Germinal center (tissue), 1 donor: Measurements from ENCODE around the gene FAM20C.

Source experiments
- DNase-seq: peaks from one replicate; pipeline ENCODE4 v3.0.0; 2012; ENCODE audit warnings: mixed read lengths, low spot score

The FAM20C gene

DNA sequence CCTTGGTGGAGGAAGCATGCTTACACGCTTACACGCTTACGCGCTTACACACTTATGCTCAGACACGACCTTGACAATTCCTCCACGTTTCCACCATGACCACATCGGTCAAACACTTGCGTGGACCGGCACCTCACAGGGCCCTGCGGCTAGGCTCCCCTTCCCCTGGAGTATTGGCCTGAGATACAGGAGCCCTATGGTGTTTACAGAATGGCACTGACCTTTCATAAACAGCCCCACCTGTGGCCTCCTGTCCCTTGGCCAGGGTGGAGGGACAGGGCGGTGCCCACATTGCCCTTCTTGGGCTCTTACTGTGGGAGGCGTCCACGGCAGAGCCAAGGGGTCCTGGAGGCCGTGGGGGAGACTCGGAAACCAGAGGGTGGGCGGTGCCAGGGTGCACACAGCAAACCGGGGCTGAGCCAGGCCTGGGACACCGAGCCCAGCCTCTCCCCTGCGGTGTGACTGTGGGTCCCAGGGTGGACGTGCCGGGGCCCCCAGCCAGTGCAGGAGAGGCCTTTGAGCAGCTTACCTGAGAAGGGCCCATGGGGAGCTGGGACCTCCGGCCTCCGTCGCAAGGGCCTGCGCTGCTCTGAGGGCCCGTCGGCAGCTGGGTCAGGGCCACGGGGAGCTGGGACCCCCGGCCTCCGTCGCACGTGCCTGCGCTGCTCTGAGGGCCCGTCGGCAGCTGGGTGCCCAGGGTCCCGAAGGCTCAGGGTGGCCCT, 53.4 kb downstream of the FAM20C start:
- DNase-seq: no peak

DNA sequence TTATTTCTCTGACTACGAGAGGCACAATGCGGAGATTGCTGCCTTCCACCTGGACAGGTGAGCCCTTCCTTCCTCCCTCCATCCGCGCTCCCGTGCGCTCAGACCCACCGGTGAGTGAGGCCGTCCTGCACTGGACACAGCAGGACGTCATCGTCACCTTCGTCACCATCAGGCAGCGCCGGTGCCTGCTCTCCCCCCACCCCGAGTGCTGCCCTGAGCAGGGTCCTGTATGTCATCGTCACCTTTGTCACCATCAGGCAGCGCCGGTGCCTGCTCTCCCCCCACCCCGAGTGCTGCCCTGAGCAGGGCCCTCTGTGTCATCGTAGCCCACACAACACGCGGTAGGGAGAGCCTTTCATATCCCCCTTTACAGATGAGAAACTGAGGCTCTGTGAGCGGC, 54.1 kb downstream of the FAM20C start:
- DNase-seq: no peak

DNA sequence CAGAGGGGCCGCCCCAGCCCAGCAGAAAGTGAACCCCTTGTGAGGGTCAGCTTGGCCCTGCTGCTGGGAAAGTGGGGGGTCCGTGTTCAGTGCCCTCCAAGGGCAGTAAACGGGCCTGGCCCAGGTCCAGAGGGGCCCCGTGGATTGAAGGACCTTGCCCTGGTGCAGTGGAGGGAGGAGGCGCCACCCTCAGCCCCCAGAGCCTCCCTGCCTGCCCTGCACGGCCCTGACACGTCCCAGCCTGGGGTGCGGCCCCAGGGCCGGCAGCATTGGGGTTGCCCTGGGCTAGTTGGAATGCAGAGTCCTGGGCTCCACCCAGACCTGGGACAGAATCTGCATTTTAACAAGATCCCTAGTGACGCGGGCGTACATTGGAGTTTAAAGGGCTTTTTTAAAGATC, 54.8 kb downstream of the FAM20C start:
- DNase-seq: no peak

DNA sequence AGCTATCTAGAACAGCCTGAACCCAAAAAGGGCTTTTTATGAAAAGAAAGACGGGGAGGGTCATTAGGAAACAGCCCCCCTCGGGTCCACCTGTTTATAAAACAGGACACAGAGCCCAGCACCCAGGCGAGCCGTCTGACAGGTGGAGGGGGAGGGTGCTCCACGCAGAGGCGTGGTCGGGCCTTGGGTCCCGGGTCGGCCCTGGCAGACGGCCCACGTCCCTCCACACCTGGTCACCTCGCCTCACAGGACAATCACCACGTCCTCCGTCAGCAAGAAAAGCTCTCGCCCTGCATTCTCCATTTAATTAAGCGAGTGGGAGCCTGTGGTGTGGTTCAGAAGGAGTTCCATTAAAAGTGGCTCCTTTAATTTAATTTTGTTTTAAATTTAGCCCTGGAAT, 55.3 kb downstream of the FAM20C start:
- DNase-seq: no peak

- no peak for DNase-seq
Measured at GRCh38 chr7:248732-249435, 56.5 kb downstream of the FAM20C start.

- no peak for DNase-seq
Measured at GRCh38 chr7:249989-250388, 57.6 kb downstream of the FAM20C start.

- no peak for DNase-seq
Measured at GRCh38 chr7:250523-250922, 58.2 kb downstream of the FAM20C start.

GRCh38 chr7:251005-251404, 58.6 kb downstream of the FAM20C start:
- DNase-seq: no peak

- no peak for DNase-seq
Measured at GRCh38 chr7:251446-252175, 59.2 kb downstream of the FAM20C start.

GRCh38 chr7:252216-252965, 60.0 kb downstream of the FAM20C start:
- DNase-seq: no peak

GRCh38 chr7:252981-253380, 60.6 kb downstream of the FAM20C start:
- DNase-seq: no peak

DNA sequence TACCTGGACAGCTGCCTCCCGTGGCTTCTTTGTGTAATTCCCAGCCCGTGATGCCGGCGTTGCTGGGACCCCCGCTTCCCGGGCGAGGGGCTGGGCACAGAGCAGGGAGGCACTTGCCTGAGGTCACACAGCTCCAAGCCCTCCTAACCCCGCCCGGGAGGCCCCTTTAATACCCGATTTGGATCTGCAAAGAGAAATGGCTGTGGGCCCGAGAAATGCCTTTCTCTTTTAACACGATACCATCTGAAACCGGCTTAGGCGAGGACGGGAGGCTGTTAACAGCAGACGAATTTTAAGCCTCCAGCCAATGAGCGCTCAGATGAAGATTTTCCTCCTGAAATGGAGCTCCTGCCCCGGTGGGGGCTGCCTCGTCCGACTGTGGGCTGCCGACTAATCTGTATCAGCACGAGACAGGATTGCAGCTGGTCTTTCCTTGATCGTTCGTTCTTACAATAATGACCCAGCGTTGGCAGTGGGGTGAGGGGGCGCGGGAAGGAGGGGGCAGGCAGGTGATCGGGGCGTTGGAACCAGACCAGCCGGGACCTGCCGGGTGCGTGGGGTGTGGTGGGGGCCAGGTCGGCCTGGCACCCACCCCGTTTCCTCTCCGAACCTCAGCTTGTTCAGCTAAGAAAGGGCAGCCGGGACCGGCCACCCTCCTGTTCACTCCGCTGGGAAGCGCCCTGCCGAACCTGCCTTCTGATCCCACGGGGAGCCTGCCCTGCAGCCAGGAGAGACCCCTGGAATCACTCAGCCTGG, 61.4 kb downstream of the FAM20C start:
- DNase-seq: no peak

- no peak for DNase-seq
Measured at GRCh38 chr7:254337-255037, 62.1 kb downstream of the FAM20C start.

- DNase-seq: no peak
Measured at GRCh38 chr7:255038-255435, 62.7 kb downstream of the FAM20C start.

GRCh38 chr7:255721-256361, 63.5 kb downstream of the FAM20C start:
- no peak for DNase-seq

DNA sequence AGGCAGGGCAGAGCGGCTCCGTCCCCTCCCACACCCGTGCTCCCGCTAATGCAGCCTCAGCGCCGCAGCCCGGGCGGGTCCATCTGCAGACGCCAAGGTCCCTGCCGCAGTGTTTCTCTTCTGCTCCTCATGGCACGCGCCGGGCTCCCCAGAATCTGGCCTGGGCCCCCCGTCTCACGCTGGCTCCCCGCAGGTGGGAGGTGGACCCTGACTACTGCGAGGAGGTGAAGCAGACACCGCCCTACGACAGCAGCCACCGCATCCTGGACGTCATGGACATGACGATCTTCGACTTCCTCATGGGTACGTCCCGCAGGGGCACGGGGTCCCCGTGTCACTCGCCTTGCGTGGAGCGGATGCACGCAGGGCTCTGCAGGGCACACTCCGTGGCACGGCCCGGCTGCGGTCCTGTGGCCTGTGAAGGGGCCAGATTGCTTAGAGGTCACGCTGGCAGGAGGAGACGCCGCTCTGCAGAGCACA, 64.1 kb downstream of the FAM20C start:
- no peak for DNase-seq

DNA sequence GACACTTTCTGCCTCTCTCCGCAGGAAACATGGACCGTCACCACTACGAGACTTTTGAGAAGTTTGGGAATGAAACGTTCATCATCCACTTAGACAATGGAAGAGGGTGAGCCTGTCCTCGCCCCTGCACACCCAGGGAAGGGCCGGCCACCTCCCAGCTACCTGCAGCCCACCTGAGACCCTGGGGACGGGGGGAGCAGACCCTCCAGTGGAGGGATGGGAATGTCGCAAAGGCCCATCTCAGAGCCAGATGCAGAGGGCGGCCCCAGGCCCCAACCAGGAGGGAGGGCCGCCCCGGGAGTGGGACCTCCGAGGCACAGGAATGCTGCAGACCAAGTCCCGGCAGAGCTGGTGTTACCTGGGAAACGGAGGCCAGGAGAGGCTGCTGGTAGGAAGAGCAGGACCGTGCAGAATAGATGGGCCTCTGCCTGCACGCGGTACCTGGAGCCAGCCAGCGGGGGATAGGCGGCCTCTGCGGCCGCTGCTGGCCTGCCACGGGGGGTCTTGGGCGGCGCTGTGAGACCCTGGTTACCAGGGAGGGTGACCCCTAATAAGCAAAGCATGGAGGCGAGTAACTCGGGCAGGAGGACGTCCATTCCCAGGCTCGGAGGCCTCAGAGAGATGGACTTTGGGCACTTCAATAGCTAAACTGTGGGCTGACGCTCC, 64.7 kb downstream of the FAM20C start:
- no peak for DNase-seq

DNA sequence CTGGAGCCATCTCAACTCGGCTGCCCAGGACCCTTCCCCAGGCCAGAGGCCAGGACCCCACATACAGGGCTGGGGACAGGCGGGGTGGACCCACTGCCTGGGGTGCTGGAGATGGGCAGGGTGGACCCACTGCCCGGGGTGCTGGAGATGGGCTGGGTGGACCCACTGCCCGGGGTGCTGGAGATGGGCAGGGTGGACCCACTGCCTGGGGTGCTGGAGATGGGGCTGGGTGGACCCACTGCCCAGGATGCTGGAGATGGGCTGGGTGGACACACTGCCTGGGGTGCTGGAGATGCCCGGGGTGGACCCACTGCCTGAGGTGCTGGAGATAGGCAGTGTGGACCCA, 65.2 kb downstream of the FAM20C start:
- no peak for DNase-seq

GRCh38 chr7:258476-259190, 66.3 kb downstream of the FAM20C start:
- no peak for DNase-seq
